HEK293 (cell line): Measurements from ENCODE around the gene PCDH9.

Source experiments
- CTCF ChIP-seq: fragments of 450-650 bp; formaldehyde crosslinking; IDR thresholded peaks from 2 replicates; pipeline ENCODE4 v1.5.1; 2016; ENCODE audit warnings: missing biosample characterization, missing genetic modification characterization
- SCRT2 ChIP-seq: fragments of 450-650 bp; formaldehyde crosslinking; IDR thresholded peaks from 2 replicates; pipeline ENCODE4 v1.5.1; 2016; ENCODE audit warnings: missing biosample characterization, missing genetic modification characterization
- SETDB1 ChIP-seq: IDR thresholded peaks from one replicate; pipeline ENCODE4 v1.6.1; 2017; ENCODE audit warnings: mild to moderate bottlenecking, low read length, moderate library complexity, mixed read lengths; ENCODE audit not compliant: insufficient read length
- TCF7L2 ChIP-seq: IDR thresholded peaks from 2 replicates; pipeline ENCODE4 v1.6.1; 2011; ENCODE audit warnings: low read depth, mild to moderate bottlenecking, inconsistent platforms, low read length, moderate library complexity, borderline replicate concordance
- YY1 ChIP-seq: fragments of 450-650 bp; formaldehyde crosslinking; IDR thresholded peaks from 2 replicates; pipeline ENCODE4 v1.5.1; 2018; ENCODE audit warnings: missing biosample characterization, missing genetic modification characterization
- ZNF10 ChIP-seq: fragments of 450-650 bp; formaldehyde crosslinking; IDR thresholded peaks from 2 replicates; pipeline ENCODE4 v1.5.1; 2017; ENCODE audit warnings: missing biosample characterization, missing genetic modification characterization
- ZNF121 ChIP-seq: fragments of 450-650 bp; formaldehyde crosslinking; IDR thresholded peaks from 2 replicates; pipeline ENCODE4 v1.5.1; 2016; ENCODE audit warnings: missing biosample characterization, missing genetic modification characterization
- ZNF600 ChIP-seq: fragments of 450-650 bp; formaldehyde crosslinking; IDR thresholded peaks from 2 replicates; pipeline ENCODE4 v1.5.1; 2016; ENCODE audit warnings: missing biosample characterization, missing genetic modification characterization
- ZXDB ChIP-seq: fragments of 450-650 bp; formaldehyde crosslinking; IDR thresholded peaks from 2 replicates; pipeline ENCODE4 v1.5.1; 2016; ENCODE audit warnings: missing biosample characterization, missing genetic modification characterization

GRCh38 chr13:66795636-66796035 is 434.5 kb downstream of the PCDH9 start:
- no peak for TF ChIP-seq CTCF (tag by site-specific recombination)
- TF ChIP-seq ZNF121 = no peak
- no peak for TF ChIP-seq SETDB1
- TF ChIP-seq ZXDB (tag by site-specific recombination) = no peak
- TF ChIP-seq TCF7L2 = no peak
- no peak for TF ChIP-seq ZNF10 (tag by site-specific recombination)
- no peak for TF ChIP-seq ZNF600
- no peak for TF ChIP-seq YY1 (tag by site-specific recombination)
- no peak for TF ChIP-seq SCRT2
